ENCODE results near the gene CNTNAP2.

The CNTNAP2 gene

DNA sequence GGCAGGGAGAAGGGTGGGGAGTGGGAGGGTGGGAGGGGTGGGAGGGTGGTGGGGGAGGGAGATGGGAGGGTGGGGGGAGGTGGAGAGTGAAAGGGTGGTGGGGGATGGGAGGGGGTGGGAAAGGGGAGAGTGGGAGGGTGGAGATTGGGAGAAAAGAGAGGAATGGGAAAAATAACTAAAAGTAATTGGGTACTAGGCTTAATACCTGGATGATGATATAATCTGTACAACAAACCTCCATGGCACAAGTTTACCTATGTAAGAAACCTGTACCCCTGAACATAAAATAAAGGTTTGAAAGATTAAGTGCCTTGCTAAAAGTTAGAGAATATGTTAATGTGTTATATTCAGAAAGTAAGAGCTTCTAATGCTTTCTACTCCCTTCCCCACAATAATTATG lies 564.9 kb downstream of the CNTNAP2 start:
- no peak for DNase-seq (ENCODE audit: low read depth in 2 of 2)

DNA sequence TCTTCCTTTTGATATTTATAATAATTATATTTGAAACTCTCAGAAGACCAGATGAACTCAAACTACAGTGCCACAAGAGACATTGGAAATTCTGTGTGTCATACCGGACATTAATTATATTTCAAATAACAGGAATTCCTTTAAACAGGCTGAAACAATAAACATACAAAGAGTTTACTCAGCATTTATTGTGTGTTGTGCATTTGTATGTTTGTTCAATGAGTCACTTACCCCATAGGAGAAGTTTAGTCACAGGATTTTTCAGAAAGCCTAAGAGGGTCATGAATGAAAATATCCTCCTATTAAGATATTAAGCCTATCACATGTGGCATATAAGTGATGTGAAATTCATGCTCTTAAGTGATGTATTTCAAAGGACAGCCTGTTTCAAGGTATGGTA lies 566.8 kb downstream of the CNTNAP2 start:
- DNase-seq (ENCODE audit: low read depth in 2 of 2) = no peak

DNA sequence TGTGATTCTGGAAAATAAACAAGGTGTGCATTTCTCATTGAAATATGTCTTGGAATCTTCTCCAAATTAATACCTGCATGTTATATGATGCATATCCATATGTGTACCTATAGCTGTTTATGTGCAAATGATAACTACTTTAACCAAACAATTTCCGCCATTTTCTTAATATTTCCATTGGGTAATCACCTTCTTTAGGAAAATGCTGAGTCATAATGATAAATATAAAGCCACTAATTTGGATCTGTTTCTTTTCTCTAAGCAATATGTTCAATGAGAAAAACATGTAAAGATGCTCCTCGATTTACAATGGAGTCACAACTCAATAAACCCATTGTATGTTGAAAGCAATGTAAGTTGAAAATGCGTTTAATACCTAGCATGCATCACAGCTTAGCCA lies 574.4 kb downstream of the CNTNAP2 start:
- DNase-seq (ENCODE audit: low read depth in 2 of 2) = no peak

DNA sequence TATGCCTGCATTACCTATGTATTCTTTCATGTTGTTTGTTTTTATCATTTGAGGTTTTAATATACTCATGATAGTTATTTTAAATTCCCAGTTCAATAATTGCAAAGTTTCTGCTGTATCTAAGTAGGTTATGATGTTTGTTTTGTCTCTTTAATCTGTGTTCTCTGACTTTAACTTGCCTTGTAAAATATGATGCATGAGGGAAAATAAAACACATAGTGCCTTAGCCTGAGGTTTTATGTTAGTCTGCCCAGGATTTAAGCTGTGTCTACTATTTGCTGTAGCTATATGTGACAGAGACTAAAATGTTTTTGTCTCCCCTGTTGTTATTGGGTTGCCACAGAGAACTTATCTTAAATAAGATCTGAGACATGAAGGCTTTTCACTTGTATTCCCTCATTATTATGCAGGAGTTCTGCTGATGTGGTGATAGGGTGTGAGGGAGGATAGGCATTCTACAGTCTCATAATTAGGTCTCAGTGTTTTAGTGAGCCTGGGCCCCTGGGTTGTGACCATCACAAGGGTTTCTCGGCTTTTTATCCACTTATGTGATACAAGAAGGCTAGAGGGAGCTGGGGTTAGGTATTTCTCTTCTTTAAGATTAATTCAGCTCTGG lies 582.5 kb downstream of the CNTNAP2 start:
- no peak for DNase-seq (ENCODE audit: low read depth in 2 of 2)

DNA sequence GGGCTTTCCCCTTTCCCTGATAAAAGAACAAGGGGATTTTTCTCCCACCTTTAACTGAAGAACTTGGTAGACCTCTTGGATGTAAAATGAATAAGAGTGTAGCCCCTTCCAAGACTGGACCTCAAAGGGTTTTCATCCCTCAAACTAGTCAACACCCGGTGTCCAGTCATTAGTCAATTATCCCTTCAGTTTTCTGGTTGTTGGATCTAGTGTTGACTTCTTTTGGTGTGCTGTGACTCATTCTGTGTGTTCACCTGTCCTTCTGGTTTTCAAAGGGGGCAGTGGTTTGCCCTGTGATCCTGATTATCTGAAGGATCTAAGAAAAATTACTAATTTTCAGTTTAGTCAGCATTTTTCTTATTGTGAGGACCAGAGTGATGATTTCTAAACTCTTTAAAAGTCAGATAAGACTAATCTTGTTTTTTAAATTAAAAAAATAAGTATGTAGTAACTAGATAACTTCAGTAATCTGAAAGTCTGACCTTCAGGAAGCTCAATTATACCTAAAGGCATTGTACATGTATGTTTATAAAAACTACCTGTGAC lies 583.5 kb downstream of the CNTNAP2 start:
- no peak for DNase-seq (ENCODE audit: low read depth in 2 of 2)

DNA sequence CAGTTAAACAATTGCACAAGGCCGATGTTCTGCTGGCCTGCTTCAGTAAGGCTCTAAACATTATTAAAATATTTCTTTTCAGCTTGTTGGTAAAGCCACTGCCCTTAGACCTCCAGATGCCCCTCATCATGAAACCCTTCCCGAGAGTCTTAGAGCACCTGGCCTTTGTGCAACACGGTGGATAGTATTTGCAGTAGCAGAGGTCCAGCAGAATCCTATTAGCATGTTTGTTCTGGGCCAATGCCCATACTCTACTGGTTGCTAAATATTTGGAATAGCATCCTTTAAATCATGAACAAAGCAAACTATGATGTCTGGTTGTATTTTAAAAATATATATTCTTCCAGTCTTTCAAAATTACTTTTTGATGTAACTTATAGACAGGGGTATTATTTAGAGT lies 584.6 kb downstream of the CNTNAP2 start:
- no peak for DNase-seq (ENCODE audit: low read depth in 2 of 2)

DNA sequence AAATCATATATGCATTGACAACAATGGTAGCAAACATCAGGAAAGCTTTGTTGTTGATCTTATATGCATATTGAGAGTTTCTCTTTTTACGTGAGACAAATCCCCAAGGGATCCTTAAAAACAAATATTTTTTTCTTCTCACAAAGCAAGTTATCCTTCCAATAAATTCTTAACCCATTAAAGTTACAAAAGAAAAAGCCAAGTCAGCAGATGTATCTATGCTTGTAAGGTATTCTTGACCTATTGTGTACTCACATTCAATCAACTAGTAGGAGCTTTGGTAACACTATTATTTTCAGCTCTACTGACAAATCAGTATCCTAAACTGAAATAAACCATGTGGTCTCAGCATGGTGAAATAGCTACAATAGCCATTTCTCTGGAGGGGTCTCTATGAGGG lies 586.3 kb downstream of the CNTNAP2 start:
- no peak for DNase-seq (ENCODE audit: low read depth in 2 of 2)

DNA sequence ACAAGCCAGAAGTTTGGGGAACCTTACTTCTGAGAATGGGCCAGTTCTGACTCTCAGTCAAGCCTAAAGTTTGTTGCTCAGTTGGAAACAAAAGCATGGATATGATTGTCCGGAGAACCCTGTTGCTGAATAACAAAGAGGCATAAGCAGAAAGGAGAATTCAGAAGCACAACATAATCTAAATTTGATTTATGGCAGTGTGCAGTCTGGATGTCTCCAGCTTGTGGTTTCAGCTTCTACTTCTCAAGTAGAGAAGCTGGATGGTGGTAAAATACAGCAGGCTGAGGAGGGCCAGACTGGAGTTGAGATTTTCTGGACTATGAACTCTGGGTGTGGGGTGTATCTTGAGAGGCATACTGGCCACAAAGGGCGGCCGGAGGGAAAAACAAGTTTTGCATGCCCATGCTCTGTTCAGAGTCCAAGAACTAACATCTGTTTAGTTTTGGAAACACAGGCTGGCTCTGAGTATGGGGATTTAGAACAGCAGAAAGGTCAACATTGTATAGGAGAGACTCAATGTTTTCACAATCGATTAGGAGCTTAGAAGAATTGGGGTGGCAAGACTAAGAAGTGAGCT lies 592.9 kb downstream of the CNTNAP2 start:
- DNase-seq (ENCODE audit: low read depth in 2 of 2) = no peak

DNA sequence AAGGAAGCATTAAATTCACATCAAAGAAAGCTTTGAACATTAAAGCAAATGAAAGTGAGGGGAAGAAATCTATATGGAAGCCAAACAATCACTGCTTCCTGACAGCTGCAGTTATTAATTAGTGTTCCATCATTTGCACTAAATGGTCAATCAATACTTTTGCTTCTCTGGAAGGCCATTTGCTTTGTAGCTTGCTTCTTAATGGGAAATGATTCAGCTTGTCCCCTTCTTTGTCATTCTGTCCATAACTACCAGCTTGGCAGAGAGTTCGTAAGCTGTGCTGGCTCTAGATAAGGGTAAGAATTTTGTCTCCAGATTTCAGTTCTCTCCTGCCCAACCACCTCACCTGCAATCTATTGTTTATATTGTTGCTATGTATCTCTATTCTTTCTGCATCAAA lies 596.6 kb downstream of the CNTNAP2 start:
- no peak for DNase-seq (ENCODE audit: low read depth in 2 of 2)

DNA sequence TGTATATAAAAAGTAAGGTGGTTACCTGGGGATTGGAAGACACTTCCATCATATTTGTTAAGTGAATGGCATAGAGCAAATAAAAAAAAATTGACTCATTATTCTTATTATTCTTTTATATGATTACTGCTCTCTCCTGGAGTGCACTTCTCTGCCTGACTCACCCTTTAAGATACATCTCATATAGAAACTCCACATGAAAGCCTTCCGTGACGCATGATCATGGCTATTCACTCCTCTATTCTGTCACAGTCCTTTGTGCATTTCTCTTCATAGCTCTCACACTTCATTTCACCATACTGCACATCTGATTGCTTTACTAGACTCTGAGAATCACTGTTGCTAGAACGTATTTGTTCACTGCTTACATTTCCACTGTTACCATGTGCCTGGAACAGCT lies 597.3 kb downstream of the CNTNAP2 start:
- no peak for DNase-seq (ENCODE audit: low read depth in 2 of 2)

DNA sequence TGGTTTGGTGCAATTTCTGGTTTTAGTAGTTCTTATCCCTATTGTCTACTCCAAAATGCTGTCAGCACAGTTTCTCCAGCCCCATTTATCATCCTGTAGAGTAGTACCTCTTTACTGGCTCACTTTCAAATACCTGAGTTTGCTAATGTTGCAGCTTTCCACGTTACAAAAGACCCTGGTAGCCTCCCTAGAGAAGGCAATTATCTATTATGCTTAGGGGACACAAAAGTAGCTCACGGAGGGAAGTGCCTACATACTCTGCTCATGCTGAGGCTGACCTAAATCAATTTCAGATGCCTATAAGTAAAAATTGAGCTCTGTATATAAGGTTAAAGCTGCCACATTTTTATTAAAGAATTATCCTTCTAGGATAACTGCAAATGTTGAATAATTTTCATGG lies 603.6 kb downstream of the CNTNAP2 start:
- no peak for DNase-seq (ENCODE audit: low read depth in 2 of 2)

DNA sequence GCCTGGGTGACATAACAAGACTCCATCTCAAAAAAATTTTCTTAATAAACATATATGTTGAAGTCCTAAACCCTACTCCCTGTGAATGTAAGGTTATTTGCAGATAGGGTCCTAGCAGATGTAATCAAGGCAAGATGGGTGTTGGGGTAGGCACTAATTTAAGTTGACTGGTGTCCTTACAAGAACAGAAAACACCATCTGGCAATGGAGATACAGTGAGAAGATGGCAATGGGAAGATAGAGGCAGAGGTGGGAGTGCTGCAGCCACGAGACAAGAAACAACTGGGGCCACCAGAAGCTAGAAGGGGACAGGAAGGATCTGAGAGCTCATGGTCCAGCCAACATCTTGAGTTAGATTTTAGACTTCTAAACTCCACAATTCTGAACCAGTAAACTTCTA lies 606.4 kb downstream of the CNTNAP2 start:
- DNase-seq (ENCODE audit: low read depth in 2 of 2) = no peak

DNA sequence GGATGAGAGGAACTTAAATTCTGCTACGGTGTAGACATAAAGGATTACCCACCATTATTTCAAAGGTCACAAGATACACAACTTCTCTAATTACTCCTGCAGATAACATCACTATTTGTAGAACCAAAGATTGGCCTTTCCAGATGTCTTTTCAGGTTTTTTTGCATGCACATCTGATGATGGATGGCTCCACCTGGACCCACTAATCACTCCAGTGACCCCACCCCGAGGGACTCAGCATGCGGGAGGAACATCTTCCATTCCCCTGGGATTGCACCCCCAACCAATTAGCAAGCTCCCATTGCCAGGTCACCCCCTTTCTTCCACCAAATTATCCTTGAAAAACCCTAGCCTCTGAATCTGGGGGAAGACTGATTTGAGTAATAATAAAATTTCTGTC lies 608.9 kb downstream of the CNTNAP2 start:
- DNase-seq (ENCODE audit: low read depth in 2 of 2) = no peak

DNA sequence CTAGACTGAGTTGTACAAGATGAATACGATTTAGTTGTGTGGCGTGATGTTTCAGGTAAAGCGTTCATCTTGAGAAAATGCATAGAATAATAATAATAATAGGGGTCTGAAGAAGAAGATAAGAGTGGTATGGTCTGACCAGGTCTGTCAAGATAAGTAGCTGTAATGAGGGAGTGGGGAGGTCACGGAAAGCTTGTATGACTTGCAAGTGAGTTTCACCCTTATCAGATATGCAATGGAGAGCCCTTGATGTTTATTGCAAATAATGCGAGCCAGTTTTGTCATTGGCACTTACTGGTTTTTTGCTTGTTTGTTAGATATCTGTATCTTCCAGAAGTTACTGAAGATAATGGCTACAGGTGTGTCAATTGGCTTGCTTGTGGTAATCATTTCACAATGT lies 611.5 kb downstream of the CNTNAP2 start:
- no peak for DNase-seq (ENCODE audit: low read depth in 2 of 2)

DNA sequence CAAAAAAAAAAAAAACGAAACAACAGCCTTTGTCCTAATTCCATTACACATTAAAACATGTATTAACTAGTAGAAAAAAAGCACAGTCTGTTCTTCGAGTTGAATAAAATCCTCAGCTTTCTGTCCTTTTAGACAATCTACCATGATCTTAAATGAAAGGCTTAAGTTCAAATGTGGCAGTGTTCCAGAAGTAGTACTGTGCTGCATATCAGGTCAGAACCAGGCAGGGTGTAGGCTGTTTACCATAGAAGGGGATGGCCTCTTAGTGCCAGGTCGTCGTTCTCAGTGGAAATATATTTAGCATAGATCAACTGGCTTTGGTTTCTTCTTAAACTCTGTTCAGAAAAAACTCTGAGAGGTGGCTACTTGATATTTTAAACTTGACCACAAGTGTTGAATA lies 612.0 kb downstream of the CNTNAP2 start:
- DNase-seq (ENCODE audit: low read depth in 2 of 2) = no peak

DNA sequence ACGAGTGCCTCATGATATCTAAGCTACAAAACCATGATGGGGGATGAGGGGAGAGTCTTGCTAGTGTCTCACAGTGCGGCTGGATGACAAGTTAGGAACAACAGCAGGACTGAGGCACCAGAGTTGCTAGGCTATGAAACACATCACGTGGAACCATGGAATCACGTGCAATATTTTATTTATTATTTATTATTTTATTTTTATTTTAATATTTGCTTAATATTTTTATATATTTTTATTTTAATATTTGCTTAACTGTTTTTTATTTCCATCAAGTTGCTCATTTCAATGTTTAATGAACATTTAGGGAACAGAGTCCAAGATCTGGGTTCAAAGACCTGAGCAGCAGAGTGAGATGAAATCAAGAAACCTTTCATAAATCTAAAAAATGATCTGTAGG lies 614.6 kb downstream of the CNTNAP2 start:
- no peak for DNase-seq (ENCODE audit: low read depth in 2 of 2)

DNA sequence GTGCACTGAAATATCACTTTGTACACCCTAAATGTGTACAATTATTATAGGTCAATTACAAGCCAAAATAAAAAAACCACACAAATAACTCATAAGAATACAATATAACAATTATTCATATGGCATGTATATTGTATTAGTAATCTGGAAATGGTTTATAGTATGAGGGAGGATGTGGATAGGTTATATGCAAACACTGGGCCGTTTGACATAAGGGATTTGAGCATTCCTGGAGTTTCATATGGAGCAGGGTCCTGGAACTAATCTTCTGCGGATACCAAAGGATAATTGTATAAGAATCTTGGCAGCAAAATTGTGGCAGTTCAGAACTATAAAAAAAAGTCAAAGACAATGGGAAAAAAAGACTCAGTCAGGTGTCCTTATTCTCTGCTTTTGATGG lies 619.4 kb downstream of the CNTNAP2 start:
- no peak for DNase-seq (ENCODE audit: low read depth in 2 of 2)

DNA sequence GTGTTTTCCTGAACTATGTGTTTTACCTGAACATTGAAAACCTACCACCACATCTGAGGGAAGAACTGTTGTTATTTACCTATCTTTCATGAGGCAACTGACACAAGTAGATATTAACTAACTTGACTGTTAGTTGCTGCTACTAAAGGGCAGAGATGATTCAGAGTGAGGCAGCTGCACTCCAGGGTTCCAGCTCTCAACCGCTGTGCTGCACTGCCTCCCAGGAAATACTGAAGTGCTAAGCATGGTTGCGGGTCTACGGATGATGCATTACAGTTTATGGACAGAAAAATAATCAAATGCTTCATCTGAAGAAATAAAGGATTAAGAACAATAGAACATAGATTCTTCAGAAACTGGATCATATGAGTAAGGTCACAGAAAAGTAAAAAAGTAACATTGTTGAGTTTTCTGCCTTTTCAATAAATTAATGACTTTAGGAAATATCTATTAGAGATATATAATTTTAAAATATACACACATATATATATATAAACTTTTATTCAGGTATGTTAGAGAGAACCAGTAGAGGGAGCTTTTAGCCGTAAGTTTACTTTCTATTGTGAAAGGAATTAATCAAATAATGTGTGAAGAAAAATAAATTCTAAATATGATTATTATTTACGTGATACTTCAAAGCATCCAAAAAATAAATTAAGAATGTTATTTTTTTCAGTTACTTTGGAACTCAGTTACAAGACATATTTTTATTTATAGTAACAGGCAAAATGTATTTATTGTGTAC lies 620.0 kb downstream of the CNTNAP2 start:
- DNase-seq (ENCODE audit: low read depth in 2 of 2) = no peak

DNA sequence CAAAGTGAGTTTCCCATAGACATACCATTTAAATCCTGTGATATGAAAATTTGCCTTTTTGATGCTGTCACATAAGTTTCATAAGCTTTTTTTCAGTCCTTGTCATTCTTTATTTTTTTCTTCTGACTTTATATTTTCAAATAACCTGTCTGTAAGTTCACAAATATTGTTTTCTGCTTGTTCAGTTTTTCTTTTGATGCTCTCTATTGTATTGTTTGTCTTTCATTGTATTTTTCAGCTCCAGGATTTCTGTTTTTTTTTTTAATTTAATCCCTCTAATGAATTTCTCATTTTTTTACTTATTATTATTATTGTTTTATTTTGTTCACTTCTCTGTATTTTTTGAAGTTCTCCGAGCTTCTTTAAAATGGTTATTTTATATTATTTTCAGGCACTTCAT lies 623.4 kb downstream of the CNTNAP2 start:
- no peak for DNase-seq (ENCODE audit: low read depth in 2 of 2)

DNA sequence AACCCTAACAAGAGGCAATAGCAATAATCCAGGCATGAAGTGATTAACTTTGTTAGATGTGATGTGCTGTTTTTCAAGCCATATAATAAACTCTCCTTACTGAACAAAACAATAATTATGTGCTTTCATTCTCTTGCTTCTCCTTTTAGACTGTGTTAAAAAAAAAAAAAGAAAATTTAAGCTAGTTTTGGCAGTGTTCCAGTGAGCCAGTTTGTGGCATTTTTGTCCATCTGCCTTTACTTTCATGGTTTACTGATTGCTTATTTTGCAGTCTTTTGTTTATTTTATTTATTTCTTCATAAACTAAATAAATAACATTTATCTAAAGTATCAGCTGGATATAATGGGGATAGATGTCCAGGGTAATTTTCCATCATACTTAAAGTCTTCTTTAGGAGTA lies 625.3 kb downstream of the CNTNAP2 start:
- DNase-seq (ENCODE audit: low read depth in 2 of 2) = no peak

DNA sequence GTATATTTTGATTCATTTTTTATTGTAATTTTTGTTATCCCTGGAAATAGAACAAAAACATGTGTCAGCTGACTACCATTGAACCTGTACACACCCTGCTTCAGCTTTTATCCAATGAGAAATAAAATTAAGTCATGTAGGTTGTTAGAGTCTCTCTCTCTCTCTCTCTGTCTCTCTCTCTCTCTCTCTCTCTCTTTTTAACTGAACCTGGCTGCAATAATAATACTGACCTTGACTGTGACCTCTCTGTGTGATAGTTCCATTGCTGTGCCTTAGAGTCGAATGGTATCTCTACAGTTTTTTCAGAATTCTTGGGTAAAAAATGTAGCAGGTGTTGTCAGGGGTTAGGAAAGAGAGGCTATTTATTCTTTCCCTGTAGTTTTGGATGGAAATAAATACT lies 637.8 kb downstream of the CNTNAP2 start:
- DNase-seq (ENCODE audit: low read depth in 2 of 2) = no peak

DNA sequence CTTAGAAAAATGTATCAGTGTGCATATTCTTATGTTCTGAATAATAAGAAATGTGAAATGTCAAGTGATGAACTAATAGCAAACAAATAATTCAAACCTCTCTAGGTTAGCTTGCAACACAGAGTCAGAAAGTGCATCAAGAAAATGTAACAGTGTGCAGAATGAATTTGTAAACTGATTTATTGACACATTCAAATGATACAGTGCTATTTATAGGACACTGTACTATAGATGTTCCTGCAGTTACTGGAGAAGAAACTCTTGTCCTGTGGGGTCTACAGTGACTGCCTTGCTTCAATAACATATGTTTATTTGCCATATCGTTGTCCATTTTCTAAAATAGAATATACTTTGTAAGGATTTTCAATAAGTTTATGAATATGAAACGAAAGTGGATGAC lies 639.0 kb downstream of the CNTNAP2 start:
- DNase-seq (ENCODE audit: low read depth in 2 of 2) = no peak

DNA sequence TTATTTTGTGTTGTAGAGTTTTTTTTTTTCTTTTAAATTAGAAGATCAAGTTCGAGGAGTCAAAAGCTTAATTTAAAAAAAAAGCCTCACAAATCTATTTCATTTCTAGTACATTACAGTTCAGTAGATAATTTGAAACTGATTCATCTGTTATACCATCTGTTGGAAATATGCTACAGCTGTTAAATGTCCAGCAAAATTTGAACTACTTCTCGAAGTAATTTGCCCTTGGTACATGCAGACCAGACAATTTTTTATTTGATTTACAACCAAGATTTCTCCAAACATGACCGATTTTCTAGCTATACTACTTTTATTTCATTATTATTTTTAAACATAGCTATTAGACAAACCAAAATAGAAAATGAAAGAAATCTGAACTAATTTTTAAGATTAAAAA lies 647.9 kb downstream of the CNTNAP2 start:
- DNase-seq (ENCODE audit: low read depth in 2 of 2) = no peak
